Activated CD8-positive, alpha-beta memory T cell treated with anti-CD3 and anti-CD28 coated beads for 4 hours (primary cell): ENCODE data around the gene SLC15A1.
"Not testable (repeated sequence)": the region's sequence is repeated elsewhere in the genome, so short reads cannot be mapped to it uniquely, and the experiment has no call there.

ENCODE experiments used
- DNase-seq, 2 donors: peaks; one replicate each; pipeline ENCODE4 v3.0.0-alpha.2; 2020; ENCODE audit warnings: low read depth in 2 of 2

The SLC15A1 gene

DNA sequence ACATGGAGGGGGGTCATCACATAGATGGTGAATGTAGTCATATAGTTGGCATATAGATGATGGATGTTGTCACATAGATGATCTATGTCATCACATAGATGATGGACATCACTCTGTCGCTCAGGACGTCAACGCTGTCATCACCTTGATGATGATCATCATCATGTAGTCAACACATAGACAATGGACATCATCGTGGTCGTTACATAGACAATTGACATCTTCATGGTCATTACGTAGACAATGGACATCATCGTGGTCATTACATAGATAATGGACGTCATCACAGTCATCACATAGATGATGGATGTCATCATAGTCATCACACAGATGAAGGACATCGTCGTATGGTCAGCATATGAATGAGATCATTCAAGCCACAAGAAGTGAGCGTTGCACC lies 28.6 kb upstream of the SLC15A1 start:
- no peak for DNase-seq

DNA sequence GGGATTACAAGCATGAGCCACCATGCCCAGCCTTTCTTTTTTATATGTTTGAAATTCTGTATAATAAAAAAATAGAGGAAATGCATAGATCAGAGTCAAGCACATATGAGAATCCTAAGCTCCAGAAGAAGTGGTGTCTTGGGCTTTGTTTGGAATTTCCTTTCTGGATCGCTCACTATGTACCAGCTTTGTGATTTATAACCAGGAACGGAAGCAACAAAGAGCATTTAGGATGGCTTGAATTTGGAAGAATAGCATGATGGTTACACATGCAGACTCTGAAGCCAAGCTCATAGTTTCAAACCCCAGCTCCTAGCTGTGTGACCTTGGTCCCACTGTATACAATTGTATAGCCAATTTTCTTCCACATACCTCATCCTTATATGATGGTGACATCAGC lies 28.0 kb upstream of the SLC15A1 start:
- no peak for DNase-seq

DNA sequence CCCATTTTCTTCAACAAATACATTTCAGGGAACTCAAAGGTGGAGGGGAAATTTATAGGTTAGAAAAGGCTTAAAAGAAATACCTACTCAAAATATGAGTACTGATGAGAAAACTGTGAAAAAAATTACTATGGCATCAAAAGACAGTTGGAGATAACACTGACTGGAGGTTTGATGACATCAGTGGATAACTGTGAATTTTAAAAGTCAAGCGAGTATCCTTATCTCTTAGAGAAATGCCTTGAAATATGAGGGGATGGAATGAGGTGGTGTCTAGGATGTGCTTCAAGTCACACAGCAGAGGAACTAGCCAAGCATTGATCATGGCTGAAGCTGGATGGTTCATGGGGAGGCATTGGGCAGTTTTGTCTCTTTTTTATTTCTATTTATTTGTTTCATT lies 27.2 kb upstream of the SLC15A1 start:
- no peak for DNase-seq

DNA sequence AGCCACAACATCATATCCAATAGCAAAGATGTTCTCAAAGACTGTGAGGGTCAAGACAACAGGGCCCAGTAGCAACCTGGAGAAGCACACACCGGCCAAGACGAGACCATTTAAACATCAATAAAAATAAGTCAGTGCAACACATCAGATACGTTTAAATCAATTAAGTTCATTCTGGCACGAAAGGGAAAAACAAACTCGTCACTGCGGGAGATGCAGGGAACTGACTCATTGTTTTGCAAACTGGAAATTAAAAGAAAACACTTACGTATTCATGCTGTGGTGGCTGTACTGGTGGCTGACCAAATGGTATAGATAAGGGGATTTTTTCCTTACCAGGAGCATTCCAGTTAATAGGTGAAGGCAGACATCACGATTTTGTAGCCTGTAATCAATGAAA lies 26.3 kb upstream of the SLC15A1 start:
- DNase-seq = no peak

DNA sequence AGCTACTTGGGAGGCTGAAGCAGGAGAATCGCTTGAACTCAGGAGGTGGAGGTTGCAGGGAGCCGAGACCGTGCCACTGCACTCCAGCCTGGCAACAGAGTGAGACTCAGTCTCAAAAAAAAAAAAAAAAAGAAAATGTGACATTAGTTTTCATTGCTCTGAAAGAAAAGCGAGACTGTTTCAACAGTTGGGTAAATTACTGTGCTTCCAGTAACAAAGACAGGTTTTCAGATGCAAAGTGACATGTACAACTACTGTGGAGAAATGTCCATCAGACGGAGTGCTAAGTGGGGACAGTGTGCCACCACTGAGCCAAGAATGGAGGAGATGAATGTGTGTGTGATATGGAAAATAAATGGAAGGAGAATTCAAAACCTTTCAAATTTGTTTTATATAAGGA lies 24.2 kb upstream of the SLC15A1 start:
- DNase-seq = no peak

DNA sequence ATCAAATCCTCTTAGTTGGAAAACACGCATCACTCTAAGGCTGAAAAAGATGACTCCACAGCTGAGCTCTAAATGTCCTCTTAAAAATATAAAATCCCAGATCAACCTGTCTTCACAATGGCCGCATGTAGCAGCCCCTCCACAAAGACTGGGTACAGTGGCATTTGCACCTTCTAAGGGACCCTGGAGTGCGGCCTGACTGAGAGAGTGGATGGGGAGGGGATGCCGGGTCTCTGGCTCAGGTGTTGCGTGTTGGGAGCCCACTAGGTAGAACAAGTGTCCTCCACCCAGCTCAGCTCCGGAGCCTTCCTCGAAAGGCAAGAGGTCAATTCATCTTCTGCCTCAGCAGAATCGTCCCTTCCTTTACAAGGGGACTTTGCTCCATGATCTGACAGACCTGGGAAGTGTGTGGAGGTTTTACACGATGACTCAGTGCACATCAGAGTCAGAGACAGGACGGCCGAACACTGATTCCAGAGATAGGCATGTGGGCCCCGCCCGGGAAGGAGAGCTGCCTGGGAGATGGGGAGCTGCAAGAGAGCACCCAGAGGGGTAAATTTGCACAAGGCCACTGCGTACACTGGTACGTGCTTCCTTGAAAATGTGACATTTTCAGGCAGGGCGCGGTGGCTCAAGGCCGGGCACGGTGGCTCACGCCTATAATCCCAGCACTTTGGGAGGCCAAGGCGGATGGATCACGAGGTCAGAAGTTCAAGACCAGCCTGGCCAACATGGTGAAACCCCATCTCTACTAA lies 23.5 kb upstream of the SLC15A1 start:
- no peak for DNase-seq

DNA sequence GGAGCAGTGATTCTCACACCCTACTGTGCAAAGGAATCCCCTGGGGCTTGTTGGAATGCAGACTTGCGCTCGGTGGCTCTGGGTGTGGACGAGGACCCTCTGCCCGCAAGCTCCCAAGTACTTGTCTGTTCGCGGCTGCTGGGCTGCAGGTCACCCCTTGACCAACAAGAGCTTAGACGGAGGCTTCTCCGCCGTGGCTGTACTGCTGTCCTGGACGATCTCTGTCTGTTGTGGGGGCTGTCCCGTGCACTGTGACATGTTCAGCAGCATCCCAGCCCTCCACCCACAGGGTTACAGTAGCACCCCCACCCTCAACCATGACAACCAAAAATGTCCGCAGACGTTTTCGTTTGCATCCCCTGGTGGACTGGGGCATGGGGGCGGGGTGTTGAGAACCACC lies 22.9 kb upstream of the SLC15A1 start:
- no peak for DNase-seq

DNA sequence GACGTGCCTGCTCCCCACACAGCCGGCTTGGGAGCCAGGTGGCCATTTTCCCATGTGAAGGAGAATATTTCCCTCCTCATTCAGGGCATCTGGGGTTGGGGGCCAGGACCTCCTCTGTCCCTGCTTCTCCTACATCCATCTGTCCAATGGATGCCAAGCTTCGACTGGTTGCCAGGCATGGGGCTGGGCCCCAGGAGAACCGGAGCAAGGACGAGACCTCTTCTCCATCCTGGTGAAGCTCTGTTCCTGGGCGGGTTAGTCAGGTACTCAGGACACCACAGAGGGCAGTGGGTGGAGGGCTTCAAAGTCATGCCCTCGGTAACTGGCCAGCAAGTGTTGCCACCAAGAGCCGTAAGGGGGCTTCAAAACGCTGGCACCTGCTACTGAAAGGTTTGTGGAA lies 22.3 kb upstream of the SLC15A1 start:
- no peak for DNase-seq

DNA sequence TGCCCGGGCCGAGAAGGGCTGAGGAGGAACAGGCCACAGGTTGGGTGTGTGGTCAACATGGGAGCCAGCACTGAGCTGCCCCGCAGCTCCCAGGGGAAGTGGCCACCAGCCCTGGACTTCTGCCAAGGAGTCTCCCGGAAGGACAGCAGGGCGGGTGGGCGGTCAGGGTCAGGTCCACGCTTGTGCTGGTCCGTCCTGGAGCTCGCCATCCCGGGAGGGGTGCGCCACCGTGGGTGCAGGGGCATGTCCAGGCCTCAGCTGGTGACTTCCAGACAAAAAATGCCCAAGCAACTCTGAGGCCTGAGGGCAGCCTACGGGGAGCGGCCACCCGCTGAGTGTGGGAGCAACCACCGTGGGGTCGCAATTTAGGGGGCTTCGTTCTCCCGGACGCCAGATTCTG lies 21.4 kb upstream of the SLC15A1 start:
- DNase-seq = no peak

DNA sequence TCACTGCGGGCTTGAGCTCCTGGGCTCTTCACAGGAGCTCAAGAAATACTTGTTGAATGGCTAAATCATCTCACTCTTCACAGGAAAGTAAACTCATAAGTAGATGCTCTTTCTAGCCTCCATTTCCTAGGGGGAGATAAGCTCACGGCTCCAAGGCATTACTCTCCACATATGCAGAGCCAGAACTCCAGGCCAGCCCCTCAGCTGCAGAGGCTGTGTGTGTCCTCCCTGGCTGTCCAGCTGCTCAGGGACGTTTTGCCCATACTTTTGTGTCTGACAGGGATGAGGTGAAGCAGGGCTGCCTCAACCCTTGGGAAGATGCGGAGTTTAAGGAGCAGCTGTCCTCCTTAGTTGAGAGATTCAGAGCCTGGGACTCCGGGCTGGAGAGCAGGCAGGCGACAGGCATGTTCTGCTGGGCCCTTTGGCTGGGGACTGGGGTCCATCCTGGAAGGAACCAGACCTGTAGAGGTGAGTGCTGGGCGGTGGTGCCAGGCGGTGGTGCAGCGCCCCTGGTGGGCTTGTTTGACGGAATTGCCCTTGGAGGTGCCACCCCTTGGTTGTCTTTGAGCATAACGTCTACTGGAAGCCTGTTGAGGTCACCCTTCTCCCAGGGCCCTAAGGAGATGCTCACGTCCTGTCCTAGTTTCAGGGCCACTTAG lies 20.5 kb upstream of the SLC15A1 start:
- no peak for DNase-seq

DNA sequence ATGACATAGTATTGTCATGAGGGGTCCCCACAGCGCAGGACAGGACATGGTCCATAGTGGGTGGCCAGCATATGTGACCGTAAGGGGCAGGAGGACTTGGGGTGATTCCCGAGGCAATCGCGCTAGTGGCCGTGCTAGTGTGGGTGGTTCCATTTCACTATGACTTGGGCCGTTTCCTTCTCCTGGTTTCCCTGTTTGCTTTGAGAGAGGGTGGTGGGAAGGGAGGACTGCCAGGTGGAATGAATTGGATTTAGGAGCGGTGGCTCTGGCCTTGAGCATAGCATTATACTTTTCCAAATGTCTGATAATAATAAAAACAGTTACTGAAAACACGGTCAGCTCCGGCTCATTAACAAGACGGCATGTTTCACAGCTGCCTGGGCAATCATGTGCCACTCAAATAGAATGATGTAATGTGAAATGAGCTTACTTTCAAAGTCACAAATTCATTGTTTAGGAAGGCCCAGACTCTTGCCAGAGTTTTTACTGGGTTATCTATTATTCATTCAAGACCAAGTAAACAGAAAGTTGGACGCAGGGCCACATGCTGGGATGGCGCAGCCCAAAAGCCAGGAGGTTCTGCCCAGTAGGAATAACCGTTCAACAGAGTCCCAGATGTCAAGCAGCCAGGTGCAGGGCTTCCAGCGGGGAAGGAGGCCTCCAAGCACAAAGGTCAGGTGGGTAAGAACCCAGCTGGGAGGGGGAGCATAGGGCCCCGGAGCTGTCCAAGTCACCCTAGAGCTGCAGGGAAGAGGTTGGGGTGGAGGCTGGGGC lies 19.6 kb upstream of the SLC15A1 start:
- no peak for DNase-seq

DNA sequence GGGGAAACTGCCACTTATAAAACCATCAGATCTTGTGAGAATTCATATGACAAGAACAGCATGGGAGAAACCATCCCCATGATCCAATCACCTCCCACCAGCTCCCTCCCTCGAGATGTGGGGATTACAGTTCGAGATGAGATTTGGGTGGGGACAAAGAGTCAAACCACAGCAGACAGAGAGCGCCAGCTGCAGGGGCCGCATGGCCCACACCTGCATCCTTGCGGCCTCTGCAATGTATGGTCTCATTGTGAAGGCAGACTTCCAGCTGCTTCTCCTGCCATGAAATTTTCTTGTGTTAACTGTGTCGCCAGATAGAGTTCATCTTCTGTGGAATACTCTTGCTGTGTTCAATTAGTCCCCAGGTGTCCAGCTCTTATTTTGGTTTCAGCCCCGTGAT lies 17.3 kb upstream of the SLC15A1 start:
- no peak for DNase-seq

DNA sequence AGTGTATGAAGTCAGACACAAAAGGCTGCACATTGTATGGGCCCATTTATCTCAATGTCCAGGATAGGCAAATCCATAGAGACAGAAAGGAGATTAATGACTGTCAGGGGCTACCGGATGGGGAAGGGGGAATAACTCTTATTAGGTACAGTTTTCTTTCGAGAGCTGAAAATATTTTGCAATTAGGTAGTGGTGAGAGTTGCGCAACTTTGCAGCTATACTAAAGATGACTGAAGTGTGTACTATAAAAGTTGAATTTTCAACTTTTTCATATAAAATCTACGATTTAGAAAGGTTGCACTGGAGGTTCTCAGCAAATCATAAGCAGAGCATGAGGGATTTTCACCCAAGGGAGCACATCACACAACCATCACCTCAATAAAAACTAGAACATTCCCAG lies 16.1 kb upstream of the SLC15A1 start:
- DNase-seq = no peak

DNA sequence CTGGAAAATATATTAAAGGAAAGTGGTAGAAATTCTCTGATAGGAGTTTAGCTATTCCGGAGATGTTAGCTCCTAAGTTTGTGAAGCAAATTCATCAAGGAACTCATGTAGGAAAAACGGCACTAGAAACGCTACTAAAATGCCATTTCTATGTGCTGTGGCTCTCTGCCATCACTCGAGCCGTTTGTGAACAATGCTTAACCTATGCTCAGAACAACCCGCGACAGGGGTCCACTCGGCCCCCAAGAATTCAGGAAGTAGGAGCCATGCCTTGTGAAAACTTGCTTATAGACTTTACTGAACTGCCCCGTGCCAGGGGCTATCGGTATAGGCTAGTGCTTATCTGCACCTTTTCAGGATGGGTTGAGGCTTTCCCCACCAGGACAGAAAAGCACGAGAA lies 14.2 kb upstream of the SLC15A1 start:
- no peak for DNase-seq

DNA sequence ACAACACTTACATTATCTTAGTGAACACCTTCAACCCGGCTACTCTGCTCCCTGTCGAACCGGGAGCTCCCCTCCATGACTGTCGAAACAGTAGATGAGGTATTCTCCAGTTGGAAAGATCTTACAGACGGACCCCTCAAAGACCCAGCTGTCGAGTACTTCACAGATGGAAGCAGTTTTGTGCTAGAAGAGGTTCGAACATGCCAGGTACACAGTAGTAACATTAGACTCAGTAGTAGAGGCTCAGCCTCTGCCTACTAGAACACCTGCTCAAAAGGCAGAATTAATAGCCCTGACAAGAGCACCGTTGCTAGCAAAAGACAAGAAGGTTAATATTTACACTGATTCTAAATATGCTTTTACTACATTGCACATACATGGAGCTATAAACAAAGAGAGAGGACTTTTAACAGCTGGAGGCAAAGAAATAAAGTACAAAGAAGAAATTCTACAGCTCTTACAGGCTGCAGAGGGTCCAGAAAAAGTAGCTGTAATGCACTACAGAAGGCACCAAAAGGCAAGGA lies 13.6 kb upstream of the SLC15A1 start:
- no peak for DNase-seq

DNA sequence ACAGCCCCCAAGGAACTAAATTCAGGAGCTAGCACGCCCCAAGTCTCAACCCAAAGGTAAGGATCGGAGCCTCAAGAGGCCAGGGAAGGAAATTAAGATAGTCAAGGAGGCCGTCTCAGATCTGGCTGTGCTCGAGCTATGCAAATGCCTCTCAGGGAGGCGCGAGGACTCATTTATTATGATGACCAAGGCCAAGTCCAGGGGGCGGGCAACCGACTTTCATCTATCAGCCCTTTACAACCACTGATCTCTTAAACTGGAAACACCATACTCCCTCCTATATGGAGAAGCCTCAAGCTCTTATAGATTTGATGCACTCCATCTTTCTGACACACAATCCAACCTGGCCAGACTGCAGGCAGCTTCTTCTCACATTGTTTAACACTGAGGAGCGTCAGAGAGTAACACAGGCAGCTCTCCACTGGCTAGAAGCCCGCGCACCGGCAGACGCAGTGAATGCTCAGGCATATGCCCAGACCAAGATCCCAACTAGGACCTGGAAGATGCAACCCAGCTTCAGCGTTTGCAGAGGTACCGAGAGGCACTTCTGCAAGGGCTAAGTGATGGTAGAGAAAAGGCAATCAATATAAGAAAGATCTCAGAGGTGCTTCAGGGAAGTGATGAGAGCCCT lies 9.6 kb upstream of the SLC15A1 start:
- no peak for DNase-seq

DNA sequence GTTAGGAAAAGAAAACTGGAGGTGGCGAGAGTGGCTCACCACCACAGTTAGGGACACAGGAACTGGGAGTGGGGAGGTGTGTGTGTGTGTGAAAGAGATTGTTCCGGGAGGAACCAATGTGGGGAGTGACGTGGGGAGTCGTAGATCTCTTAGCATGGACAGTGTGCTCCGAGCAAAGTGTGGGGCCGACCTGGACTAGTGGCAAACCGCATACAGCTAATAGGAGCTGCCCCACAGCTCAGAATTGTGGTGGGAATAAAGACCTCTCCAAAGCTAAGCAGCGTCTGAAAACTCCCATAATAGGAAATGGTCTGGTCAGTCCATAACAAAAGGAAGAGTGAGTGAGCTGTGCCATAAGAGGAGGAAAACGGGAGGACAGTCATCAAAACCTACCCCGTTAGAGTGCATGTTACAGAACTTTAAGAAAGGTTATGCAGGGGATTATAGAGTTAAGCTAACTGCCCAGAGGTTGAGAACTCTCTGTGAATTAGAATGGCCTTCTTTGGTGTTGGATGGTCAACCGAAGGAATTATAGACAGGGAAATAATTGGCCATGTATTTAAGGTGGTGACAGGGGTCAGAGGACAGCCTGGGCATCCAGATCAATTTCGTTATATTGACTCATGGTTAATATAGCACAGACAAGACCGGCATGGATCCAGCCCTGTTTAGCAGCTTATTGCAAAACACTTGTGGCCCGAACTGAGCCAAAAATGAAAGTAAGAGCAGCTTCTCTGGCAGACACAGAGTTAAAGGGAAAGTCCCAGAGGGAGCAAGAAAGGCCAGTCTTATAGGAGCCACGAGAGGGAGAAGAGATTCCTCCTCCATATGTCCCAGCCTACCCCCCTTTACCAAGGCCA lies 8.9 kb upstream of the SLC15A1 start:
- DNase-seq = no peak

DNA sequence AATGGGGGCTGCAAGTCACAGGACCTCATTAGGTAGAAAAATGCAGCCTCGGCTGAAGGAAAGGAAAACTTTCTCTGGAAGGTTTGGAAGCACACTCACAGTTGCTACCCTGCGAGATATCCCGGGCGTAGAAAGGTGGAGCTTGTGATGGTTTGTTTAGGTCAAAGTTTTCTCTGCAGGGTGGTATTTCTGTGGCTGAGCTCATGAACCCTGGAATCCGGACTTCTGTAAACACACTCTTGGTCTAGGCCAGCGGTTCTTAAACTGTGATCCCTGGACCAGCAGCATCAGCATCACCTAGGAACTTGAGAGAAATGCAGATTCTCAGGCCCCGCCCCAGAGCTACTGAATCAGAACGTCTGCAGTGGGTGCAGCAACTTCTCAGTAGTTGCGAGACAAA lies 3.3 kb upstream of the SLC15A1 start:
- DNase-seq = no peak

DNA sequence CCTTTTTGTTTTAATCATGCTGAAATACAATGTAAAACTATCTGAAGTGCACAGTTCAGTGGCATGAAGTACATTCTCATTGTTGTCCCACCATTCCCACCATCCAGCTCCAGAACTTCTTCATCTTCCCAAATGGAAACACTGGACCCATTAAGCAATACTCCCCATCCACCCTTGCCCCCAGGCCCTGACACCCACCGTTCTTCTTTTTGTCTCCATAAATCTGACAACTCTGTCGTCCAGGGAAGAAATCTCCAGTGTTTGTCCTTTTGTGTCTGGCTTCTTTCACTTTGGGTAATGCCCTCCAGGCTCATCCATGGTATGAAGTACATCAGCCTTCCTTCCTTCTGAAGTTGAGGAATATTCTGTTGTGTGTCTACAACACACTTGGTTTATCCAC lies 2.6 kb upstream of the SLC15A1 start:
- DNase-seq = no peak

DNA sequence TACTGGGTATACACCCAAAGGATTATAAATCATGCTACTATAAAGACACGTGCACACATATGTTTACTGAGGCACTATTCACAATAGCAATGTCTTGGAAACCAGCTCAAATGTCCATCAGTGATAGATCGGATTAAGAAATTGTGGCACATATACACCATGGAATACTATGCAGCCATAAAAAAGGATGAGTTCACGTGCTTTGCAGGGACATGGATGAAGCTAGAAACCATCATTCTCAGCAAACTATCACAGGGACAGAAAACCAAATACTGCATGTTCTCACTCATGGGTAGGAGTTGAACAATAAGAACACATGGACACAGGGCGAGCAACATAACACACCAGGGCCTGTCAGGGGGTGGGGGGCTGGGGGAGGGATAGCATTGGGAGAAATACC lies 2.0 kb upstream of the SLC15A1 start:
- DNase-seq = not testable (repeated sequence)

DNA sequence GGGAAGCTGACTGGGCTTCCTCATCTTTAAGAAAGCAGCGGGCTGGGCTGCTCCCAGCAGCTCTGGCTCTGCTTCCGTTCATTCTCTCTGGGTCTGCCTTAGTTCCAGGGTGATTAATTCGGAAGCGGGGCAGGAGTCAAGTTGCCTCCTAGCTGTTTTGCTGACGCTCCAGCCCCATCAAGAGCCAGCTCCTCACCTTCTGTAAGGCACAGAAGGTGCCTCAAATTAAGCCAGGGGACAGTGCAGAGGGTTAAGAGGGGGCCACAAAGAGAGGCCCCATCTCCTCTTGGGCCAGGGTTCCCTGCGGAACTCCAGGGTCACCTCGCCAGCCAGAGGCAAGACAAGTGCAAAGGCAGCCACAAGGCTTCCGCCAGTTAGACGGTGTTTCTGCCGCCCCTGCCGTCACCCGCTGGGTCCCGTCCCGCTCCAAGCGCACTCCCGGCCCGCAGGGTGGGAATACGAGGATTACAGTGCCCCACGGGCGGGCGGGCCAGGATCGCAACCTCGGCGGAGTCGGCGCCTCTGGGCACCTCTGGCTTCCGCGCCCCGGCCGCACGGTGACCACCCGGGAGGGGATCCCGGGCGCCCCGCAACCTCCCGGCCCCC lies 508 bp downstream of the SLC15A1 start:
- DNase-seq = no peak
